Stimulated activated CD8-positive, alpha-beta memory T cell treated with anti-CD3 and anti-CD28 coated beads, Interleukin-7, amount 100 ng/mL, for 1 hour (primary cell): Measurements from ENCODE around the gene PAK3.

Experiments
- DNase-seq, 2 donors: peaks; one replicate each; pipeline ENCODE4 v3.0.0-alpha.2; 2020; ENCODE audit warnings: low read depth in 2 of 2

The PAK3 gene

DNA sequence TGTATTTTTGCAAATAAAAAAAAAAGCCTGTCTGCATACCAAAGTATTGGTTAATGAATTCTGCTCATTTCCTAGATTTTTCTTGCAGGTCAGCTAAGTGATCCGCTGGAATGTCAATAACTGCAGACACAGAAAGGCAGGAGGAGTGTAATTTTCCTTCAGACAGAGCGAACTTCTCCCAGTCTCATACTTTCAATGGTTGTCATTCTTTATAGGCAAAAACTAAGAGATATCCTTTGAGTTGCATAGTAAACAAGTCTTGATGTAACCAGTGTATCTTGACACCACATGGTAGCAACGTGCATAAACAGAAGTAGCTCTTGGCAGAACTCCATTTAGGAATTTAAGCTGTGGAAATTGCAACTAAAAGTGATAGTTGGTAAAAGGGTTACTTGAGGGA, 166.1 kb downstream of the PAK3 start:
- DNase-seq = no peak

- DNase-seq = no peak
These were observed 168.4 kb downstream of the PAK3 start for GRCh38 chrX:111264385-111264784.

- DNase-seq = no peak
These were observed 169.5 kb downstream of the PAK3 start for GRCh38 chrX:111265486-111265885.

DNA sequence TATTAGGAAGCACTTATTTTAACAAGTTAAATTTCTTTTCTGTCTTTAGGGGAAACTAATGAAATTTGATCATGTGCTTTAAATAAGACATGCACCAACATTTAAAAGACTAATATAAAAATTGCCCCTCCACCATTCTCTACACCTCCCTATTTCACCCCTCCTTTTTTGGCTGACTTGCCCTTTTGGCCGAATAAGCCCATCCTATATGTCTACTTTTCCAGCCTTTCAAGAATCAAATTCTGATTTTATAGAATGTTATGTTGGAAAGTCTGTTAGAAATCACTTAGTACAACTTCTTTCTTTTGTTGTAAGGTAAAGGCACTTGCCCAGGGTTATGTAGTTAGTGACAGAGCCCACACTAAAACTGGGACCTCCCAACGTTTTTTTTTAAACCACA, 172.5 kb downstream of the PAK3 start:
- no peak for DNase-seq

- DNase-seq = no peak
These were observed 174.3 kb downstream of the PAK3 start, which contains the start of gene CAPN6 for GRCh38 chrX:111270339-111270738. Gene CAPN6, minus strand, starts transcription at chrX:111270483. Its CDS starts 6,547 bp downstream, at chrX:111263936.
